ENCODE results near the gene KATNIP.
A peak's percentile ranks its signal among the peaks of the same experiment; 100 is the strongest.

The KATNIP gene

DNA sequence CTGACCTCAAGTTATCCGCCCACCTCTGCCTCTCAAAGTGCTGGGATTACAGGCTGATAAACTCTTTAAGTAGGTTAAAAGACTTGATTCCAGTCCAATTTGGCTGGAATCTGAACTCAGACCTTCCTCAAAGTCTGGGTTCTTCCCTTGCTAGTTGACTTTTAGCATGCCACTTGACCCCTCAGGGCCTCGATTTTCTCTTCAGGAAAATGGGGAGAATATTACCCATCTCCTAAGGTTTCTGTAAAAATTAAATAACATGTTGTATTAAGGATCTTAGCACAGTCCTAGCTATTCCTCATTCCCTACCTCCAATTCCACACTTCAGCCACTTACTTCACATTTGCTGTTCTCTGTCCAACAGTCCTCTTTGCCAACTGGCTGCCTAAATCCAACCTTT lies 2.1 kb upstream of the KATNIP start:
- DNase-seq, result no peak
- no peaks in the 10 kb centered on the region for H3K27me3 ChIP-seq (ENCODE audit: insufficient read depth, low read depth, severe bottlenecking)
- no peak overlapping the region for H3K27ac ChIP-seq
- peaks cover 53% of the 10 kb centered on the region for H3K36me3 ChIP-seq
- H3K9me3 ChIP-seq (ENCODE audit: severe bottlenecking), result no peaks in the 10 kb centered on the region
- TF ChIP-seq, protein P1, sequence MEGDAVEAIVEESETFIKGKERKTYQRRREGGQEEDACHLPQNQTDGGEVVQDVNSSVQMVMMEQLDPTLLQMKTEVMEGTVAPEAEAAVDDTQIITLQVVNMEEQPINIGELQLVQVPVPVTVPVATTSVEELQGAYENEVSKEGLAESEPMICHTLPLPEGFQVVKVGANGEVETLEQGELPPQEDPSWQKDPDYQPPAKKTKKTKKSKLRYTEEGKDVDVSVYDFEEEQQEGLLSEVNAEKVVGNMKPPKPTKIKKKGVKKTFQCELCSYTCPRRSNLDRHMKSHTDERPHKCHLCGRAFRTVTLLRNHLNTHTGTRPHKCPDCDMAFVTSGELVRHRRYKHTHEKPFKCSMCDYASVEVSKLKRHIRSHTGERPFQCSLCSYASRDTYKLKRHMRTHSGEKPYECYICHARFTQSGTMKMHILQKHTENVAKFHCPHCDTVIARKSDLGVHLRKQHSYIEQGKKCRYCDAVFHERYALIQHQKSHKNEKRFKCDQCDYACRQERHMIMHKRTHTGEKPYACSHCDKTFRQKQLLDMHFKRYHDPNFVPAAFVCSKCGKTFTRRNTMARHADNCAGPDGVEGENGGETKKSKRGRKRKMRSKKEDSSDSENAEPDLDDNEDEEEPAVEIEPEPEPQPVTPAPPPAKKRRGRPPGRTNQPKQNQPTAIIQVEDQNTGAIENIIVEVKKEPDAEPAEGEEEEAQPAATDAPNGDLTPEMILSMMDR (IDR thresholded peaks at IDR 0.05; ENCODE audit: low read depth, low read length), result no peak
- no peak overlapping the region for H3K4me3 ChIP-seq (ENCODE audit: low read depth, low read length)

GRCh38 chr16:27549464-27549745 lies 539 bp upstream of the KATNIP start:
- Histone ChIP-seq H3K36me3 (peaks cover 37% of the 10 kb centered on the region), H3K9me3 (ENCODE audit: severe bottlenecking) (no peaks in the 10 kb centered on the region), H3K27ac (peak overlapping the region; percentile 75), H3K4me3 (ENCODE audit: low read depth, low read length) (peak overlapping the region; percentile 57), H3K27me3 (ENCODE audit: insufficient read depth, low read depth, severe bottlenecking) (no peaks in the 10 kb centered on the region)
- peak; percentile 20 for DNase-seq
- TF ChIP-seq, protein P1 (IDR thresholded peaks at IDR 0.05; ENCODE audit: low read depth, low read length), result no peak

- TF ChIP-seq, protein P1 (IDR thresholded peaks at IDR 0.05; ENCODE audit: low read depth, low read length), result no peak
- peaks cover 26% of the 10 kb centered on the region for H3K36me3 ChIP-seq
- H3K9me3 ChIP-seq (ENCODE audit: severe bottlenecking), result no peaks in the 10 kb centered on the region
- DNase-seq, result no peak
- peak overlapping the region; percentile 57 for H3K4me3 ChIP-seq (ENCODE audit: low read depth, low read length)
- H3K27me3 ChIP-seq (ENCODE audit: insufficient read depth, low read depth, severe bottlenecking), result no peaks in the 10 kb centered on the region
- peak overlapping the region; percentile 57; the same call in 1 of the 2 replicates for H3K27ac ChIP-seq
Measured at GRCh38 chr16:27550582-27550920, 607 bp downstream of the KATNIP start.

GRCh38 chr16:27551036-27551435 lies 1.1 kb downstream of the KATNIP start:
- Histone ChIP-seq H3K36me3 (peaks cover 21% of the 10 kb centered on the region), H3K9me3 (ENCODE audit: severe bottlenecking) (no peaks in the 10 kb centered on the region), H3K27me3 (ENCODE audit: insufficient read depth, low read depth, severe bottlenecking) (no peaks in the 10 kb centered on the region), H3K27ac (no peak overlapping the region), H3K4me3 (ENCODE audit: low read depth, low read length) (no peak overlapping the region)
- no peak for DNase-seq
- TF ChIP-seq, protein P1 (IDR thresholded peaks at IDR 0.05; ENCODE audit: low read depth, low read length), result no peak

DNA sequence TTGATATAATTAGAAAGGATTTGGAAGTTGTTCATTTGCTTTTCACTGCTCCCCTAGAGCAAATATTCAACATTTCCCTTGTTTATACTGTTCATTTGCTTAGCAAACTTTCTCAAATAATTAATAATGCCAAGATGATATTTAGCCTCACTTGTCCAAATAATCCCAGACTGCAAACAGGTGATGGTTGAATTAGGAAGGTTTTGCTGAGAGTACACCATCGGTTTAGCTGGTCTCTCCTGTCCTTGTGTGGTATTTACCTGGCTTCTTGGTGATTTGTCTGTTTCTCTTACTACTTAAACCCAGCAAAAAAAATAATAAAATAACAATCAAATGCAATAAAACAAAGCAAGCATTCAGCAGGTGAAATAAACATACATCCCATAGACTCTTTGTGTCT lies 6.5 kb downstream of the KATNIP start:
- no peak for DNase-seq
- Histone ChIP-seq H3K4me3 (ENCODE audit: low read depth, low read length) (no peak overlapping the region), H3K27me3 (ENCODE audit: insufficient read depth, low read depth, severe bottlenecking) (no peaks in the 10 kb centered on the region), H3K27ac (no peak overlapping the region), H3K36me3 (no peaks in the 10 kb centered on the region), H3K9me3 (ENCODE audit: severe bottlenecking) (no peaks in the 10 kb centered on the region)
- TF ChIP-seq, protein P1 (IDR thresholded peaks at IDR 0.05; ENCODE audit: low read depth, low read length), result no peak

GRCh38 chr16:27558434-27558833 lies 8.5 kb downstream of the KATNIP start:
- Histone ChIP-seq H3K27me3 (ENCODE audit: insufficient read depth, low read depth, severe bottlenecking) (no peaks in the 10 kb centered on the region), H3K9me3 (ENCODE audit: severe bottlenecking) (no peaks in the 10 kb centered on the region), H3K36me3 (no peaks in the 10 kb centered on the region), H3K27ac (no peak overlapping the region), H3K4me3 (ENCODE audit: low read depth, low read length) (no peak overlapping the region)
- no peak for DNase-seq
- TF ChIP-seq, protein P1 (IDR thresholded peaks at IDR 0.05; ENCODE audit: low read depth, low read length), result no peak

Measured in WERI-Rb-1 (cell line).